Mammary epithelial cell (primary cell): ENCODE measurements around the gene L3MBTL4.

Experiments
- EZH2 ChIP-seq: IDR thresholded peaks from 2 replicates; pipeline ENCODE4 v1.6.1; 2012; ENCODE audit warnings: low read length, inconsistent platforms, borderline replicate concordance
- TF ChIP-seq, protein P1 (sequence below), 2 donors: IDR thresholded peaks in 1 of 2; conservative IDR thresholded peaks in 1 of 2; 2 replicates each; pipeline ENCODE4 v1.5.1; 2011 to 2012; ENCODE audit warnings: inconsistent platforms in 2 of 2, low read length in 2 of 2, mild to moderate bottlenecking in 2 of 2, control low read depth in 1 of 2, low read depth in 1 of 2; ENCODE audit not compliant: insufficient read depth in 1 of 2; ENCODE audit errors: extremely low read depth in 1 of 2

DNA sequence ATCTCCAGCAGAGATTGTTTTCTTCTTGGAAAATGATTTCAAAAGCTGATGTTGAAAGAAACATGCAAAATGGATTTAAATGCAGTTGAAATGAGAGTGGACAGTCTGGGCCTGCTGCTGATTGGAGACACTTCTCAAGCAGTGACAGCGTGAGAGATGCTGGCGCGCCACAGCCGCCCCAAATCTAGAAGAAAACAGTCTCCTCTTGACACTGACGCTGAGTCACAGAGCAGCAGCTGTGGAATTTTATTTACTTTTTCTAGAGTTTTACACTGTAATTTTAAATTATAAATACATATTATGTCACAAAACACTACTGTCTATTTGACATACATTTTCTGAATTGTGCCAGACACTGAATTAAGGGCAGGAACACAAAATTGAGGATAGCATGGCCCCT, 397.5 kb downstream of the L3MBTL4 start:
- TF ChIP-seq, protein P1, sequence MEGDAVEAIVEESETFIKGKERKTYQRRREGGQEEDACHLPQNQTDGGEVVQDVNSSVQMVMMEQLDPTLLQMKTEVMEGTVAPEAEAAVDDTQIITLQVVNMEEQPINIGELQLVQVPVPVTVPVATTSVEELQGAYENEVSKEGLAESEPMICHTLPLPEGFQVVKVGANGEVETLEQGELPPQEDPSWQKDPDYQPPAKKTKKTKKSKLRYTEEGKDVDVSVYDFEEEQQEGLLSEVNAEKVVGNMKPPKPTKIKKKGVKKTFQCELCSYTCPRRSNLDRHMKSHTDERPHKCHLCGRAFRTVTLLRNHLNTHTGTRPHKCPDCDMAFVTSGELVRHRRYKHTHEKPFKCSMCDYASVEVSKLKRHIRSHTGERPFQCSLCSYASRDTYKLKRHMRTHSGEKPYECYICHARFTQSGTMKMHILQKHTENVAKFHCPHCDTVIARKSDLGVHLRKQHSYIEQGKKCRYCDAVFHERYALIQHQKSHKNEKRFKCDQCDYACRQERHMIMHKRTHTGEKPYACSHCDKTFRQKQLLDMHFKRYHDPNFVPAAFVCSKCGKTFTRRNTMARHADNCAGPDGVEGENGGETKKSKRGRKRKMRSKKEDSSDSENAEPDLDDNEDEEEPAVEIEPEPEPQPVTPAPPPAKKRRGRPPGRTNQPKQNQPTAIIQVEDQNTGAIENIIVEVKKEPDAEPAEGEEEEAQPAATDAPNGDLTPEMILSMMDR (conservative IDR thresholded peaks at IDR 0.05 in 1 of 2, IDR thresholded peaks at IDR 0.05 in 1 of 2; ENCODE audit: extremely low read depth in 1 of 2, insufficient read depth in 1 of 2, low read depth in 1 of 2, low read length in 2 of 2), result no peak
- no peak for TF ChIP-seq EZH2
